Naive thymus-derived CD4-positive, alpha-beta T cell (primary cell): ENCODE results near the gene MYOM3. TPM values are rescaled to one million over a fixed set of nuclear protein-coding genes. Genes with fewer than 3 reads are reported as not detected.

ENCODE experiments used
- ATAC-seq: fragments of 150-1000 bp; cut with Tn5 transposase; 2 replicates; pipeline ENCODE4 v1.10.0; 2021; ENCODE audit warnings: mild to moderate bottlenecking, moderate library complexity
- CTCF ChIA-PET: fragments of 350-600 bp; sonication (Branson Sonifier 250); formaldehyde crosslinking; loops from one replicate; lab custom pipeline; 2021; ENCODE audit warnings: antibody characterized with exemption; lab: Charles Lee
- POLR2A ChIA-PET: fragments of 350-600 bp; sonication (Branson Sonifier 250); formaldehyde crosslinking; loops from one replicate; lab custom pipeline; 2021; ENCODE audit warnings: antibody characterized with exemption, inconsistent platforms; lab: Charles Lee
- DNase-seq, 9 donors: peaks; one replicate each; pipeline versions ENCODE4 v3.0.0 to v3.0.0-alpha.2; 2020 to 2022; ENCODE audit warnings: mixed read lengths in 1 of 9
- H3K27ac ChIP-seq: one replicate; pipeline ENCODE4 v1.7.0; 2013; ENCODE audit warnings: mild to moderate bottlenecking, low read depth, low read length, moderate library complexity
- H3K27me3 ChIP-seq, 2 donors: one replicate each; pipeline ENCODE4 v1.7.0; 2013; ENCODE audit warnings: low read length in 2 of 2, mild to moderate bottlenecking in 2 of 2, moderate library complexity in 2 of 2; ENCODE audit not compliant: control insufficient read depth in 2 of 2, insufficient read depth in 2 of 2
- H3K36me3 ChIP-seq, 3 experiments: 1 replicate in 2 of 3; 2 replicates in 1 of 3; pipeline ENCODE4 v1.7.0; 2013; ENCODE audit warnings: low read length in 3 of 3, mild to moderate bottlenecking in 3 of 3, moderate library complexity in 1 of 3; ENCODE audit not compliant: insufficient read depth in 3 of 3, control insufficient read depth in 2 of 3
- H3K4me1 ChIP-seq, 2 donors: one replicate each; pipeline ENCODE4 v1.7.0; 2013; ENCODE audit warnings: low read length in 2 of 2, mild to moderate bottlenecking in 2 of 2, moderate library complexity in 1 of 2; ENCODE audit not compliant: control insufficient read depth in 2 of 2, insufficient read depth in 2 of 2
- H3K4me3 ChIP-seq: 2 replicates; pipeline ENCODE4 v1.7.0; 2013; ENCODE audit warnings: mild to moderate bottlenecking, low read length
- H3K9me3 ChIP-seq, 3 experiments: 1 replicate in 2 of 3; 2 replicates in 1 of 3; pipeline ENCODE4 v1.7.0; 2013; ENCODE audit warnings: low read length in 3 of 3; ENCODE audit not compliant: control insufficient read depth in 2 of 3
- H3K27ac Mint-ChIP-seq, 9 donors: one replicate each; pipeline ENCODE4 v1.8.0; 2020 to 2022; ENCODE audit warnings: mixed read lengths in 9 of 9, mild to moderate bottlenecking in 8 of 9, moderate library complexity in 5 of 9, inconsistent platforms in 2 of 9
- H3K27me3 Mint-ChIP-seq, 5 donors: one replicate each; pipeline ENCODE4 v1.8.0; 2021 to 2022; ENCODE audit warnings: mixed read lengths in 5 of 5, mild to moderate bottlenecking in 1 of 5
- H3K36me3 Mint-ChIP-seq, 5 donors: one replicate each; pipeline ENCODE4 v1.8.0; 2020 to 2022; ENCODE audit warnings: mixed read lengths in 5 of 5, mild to moderate bottlenecking in 3 of 5, inconsistent platforms in 1 of 5
- H3K4me1 Mint-ChIP-seq, 7 donors: one replicate each; pipeline ENCODE4 v1.8.0; 2020 to 2022; ENCODE audit warnings: mixed read lengths in 7 of 7, mild to moderate bottlenecking in 3 of 7, inconsistent platforms in 1 of 7
- H3K4me3 Mint-ChIP-seq, 10 donors: one replicate each; pipeline ENCODE4 v1.8.0; 2020 to 2022; ENCODE audit warnings: mild to moderate bottlenecking in 10 of 10, mixed read lengths in 10 of 10, moderate library complexity in 6 of 10, inconsistent platforms in 2 of 10
- H3K9me3 Mint-ChIP-seq, 11 donors: one replicate each; pipeline ENCODE4 v1.8.0; 2020 to 2022; ENCODE audit warnings: mixed read lengths in 11 of 11, mild to moderate bottlenecking in 4 of 11, inconsistent platforms in 1 of 11, moderate library complexity in 1 of 11
- intact Hi-C, 2 donors: fragments of 100-400 bp; cut with micrococcal nuclease; formaldehyde crosslinking; loops; one replicate each; pipeline ENCODE4 v1.15.1; 2023
- polyA plus RNA-seq, 2 donors: library from polyadenylated mRNA; unstranded; fragments of 300-500 nt; fragmentation: Illumina TruSeq; gene quantifications; one replicate each; pipeline ENCODE4 v1.2.3, GENCODE V29; 2021
- total RNA-seq, 6 experiments: library from RNA in 5 of 6; stranded (reverse) in 5 of 6; gene quantifications; 1 replicate in 5 of 6; 2 replicates in 1 of 6; pipeline ENCODE4 v1.2.3 and lab custom pipeline; 2021 to 2026

The MYOM3 gene
- total and polyA plus RNA-seq, 7 experiments from 2014 or later, result not detected

GRCh38 chr1:24098943-24099638 lies 12.8 kb downstream of the MYOM3 start:
- no peak overlapping the region for H3K27ac Mint-ChIP-seq
- DNase-seq (no peak), ATAC-seq (no peak)
- ChIA-PET CTCF (no interaction called here), POLR2A (no interaction called here)
- intact Hi-C loops, result no loop called here
- Histone ChIP-seq H3K4me3 (no peak overlapping the region), H3K27me3 (no peaks in the 10 kb centered on the region), H3K9me3 (no peaks in the 10 kb centered on the region), H3K27ac (no peak overlapping the region), H3K36me3 (no peaks in the 10 kb centered on the region), H3K4me1 (no peaks in the 10 kb centered on the region)
- H3K4me3 Mint-ChIP-seq, result no peak overlapping the region
- H3K9me3 Mint-ChIP-seq, result peaks cover 0 to 4% (median 0%) of the 10 kb centered on the region in 11 donors
- no peaks in the 10 kb centered on the region for H3K4me1 Mint-ChIP-seq
- H3K36me3 Mint-ChIP-seq, result no peaks in the 10 kb centered on the region
- peaks cover 0 to 2% (median 0%) of the 10 kb centered on the region in 5 donors for H3K27me3 Mint-ChIP-seq

- no peak for ATAC-seq
- CTCF ChIA-PET, result no interaction called here
- intact Hi-C loops, result no loop called here
Observed at GRCh38 chr1:24098102-24098501, 13.8 kb downstream of the MYOM3 start.

DNA sequence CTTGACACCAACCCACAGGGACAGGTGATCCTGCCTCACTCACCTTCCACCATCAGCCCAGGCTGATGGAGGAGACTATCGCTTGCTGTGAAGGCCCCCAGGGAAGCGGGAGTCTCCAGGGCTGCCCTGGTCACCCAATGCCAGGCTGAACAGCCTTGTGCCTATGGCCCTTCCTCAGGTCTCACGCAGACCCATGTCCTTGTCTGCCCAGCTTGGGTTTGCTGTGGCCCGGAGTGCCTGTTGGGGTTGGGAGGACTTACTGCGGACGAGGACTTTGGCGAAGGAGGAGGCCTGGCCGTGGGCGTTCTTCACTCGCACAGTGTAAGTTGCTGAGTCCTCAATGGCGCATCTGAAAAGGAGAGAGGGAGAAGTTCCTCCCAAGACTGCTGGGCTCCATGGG lies 14.3 kb downstream of the MYOM3 start:
- ATAC-seq, result no peak
- Histone ChIP-seq H3K36me3 (no peaks in the 10 kb centered on the region), H3K27ac (no peak overlapping the region), H3K9me3 (no peaks in the 10 kb centered on the region), H3K4me3 (no peak overlapping the region), H3K27me3 (no peaks in the 10 kb centered on the region), H3K4me1 (no peaks in the 10 kb centered on the region)
- intact Hi-C loops, result no loop called here
- ChIA-PET POLR2A (no interaction called here), CTCF (no interaction called here)
- H3K36me3 Mint-ChIP-seq, result no peaks in the 10 kb centered on the region
- H3K4me1 Mint-ChIP-seq, result no peaks in the 10 kb centered on the region
- peaks cover 0 to 4% (median 0%) of the 10 kb centered on the region in 11 donors for H3K9me3 Mint-ChIP-seq
- H3K4me3 Mint-ChIP-seq, result no peak overlapping the region
- H3K27ac Mint-ChIP-seq, result no peak overlapping the region
- DNase-seq, result no peak
- peaks cover 0 to 3% (median 0%) of the 10 kb centered on the region in 5 donors for H3K27me3 Mint-ChIP-seq

More at GRCh38 chr1:24098102-24098501, 13.8 kb downstream of the MYOM3 start:
- Mint-ChIP-seq H3K36me3 (no peaks in the 10 kb centered on the region), H3K27me3 (peaks cover 0 to 3% (median 0%) of the 10 kb centered on the region in 5 donors), H3K9me3 (peaks cover 0 to 4% (median 0%) of the 10 kb centered on the region in 11 donors), H3K27ac (no peak overlapping the region), H3K4me3 (no peak overlapping the region), H3K4me1 (no peaks in the 10 kb centered on the region)
- H3K27ac ChIP-seq, result no peak overlapping the region
- H3K4me1 ChIP-seq, result no peaks in the 10 kb centered on the region
- no peaks in the 10 kb centered on the region for H3K36me3 ChIP-seq
- no peak overlapping the region for H3K4me3 ChIP-seq
- no peaks in the 10 kb centered on the region for H3K9me3 ChIP-seq
- DNase-seq, result no peak
- H3K27me3 ChIP-seq, result no peaks in the 10 kb centered on the region
- POLR2A ChIA-PET, result no interaction called here

GRCh38 chr1:24096739-24097103 lies 15.2 kb downstream of the MYOM3 start:
- H3K4me1 ChIP-seq, result no peaks in the 10 kb centered on the region
- H3K27me3 Mint-ChIP-seq, result peaks cover 0 to 3% (median 0%) of the 10 kb centered on the region in 5 donors
- H3K9me3 ChIP-seq, result no peaks in the 10 kb centered on the region
- peaks cover 0 to 4% (median 0%) of the 10 kb centered on the region in 11 donors for H3K9me3 Mint-ChIP-seq
- H3K4me3 ChIP-seq, result no peak overlapping the region
- ChIA-PET CTCF (no interaction called here), POLR2A (no interaction called here)
- H3K27me3 ChIP-seq, result no peaks in the 10 kb centered on the region
- no peaks in the 10 kb centered on the region for H3K36me3 ChIP-seq
- ATAC-seq, result no peak
- no peak overlapping the region for H3K4me3 Mint-ChIP-seq
- no peak overlapping the region for H3K27ac Mint-ChIP-seq
- intact Hi-C loops, result no loop called here
- H3K36me3 Mint-ChIP-seq, result no peaks in the 10 kb centered on the region
- DNase-seq, result no peak
- H3K4me1 Mint-ChIP-seq, result no peaks in the 10 kb centered on the region
- no peak overlapping the region for H3K27ac ChIP-seq

DNA sequence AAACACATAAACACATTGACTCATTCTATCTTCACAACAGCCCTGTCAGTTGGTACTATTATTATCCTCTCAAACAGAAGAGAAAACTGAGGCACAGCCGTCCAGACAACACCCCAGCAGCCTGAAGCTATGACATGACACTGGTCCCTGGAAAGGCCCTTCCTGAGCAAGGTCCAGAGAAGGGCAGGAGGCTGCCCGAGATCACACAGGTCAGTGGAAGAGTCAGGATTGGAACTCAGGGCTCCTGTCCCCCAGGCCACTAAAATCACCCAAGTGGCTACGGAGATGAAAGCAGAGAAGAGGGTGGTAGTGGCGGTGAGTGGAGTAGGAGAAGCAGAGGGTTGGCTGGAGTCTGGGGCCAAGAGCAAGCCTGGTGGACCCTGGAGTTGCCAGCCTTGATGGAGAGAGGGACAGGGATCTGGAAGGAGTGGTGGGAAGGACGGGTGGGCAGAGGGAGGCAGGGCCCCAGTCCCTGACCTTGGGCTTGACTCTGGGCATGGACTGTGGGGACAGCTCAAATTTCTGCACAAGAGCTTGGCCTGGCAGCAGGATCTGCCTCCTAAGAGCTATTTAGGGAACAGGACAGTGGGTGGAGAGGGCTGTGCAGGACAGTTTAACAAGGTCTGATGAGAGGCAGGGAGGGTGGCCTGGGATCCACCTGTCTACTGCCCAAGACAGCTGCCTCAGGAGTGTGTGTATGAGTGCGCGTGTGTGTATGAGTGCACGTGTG lies 15.8 kb downstream of the MYOM3 start:
- Histone ChIP-seq H3K4me3 (no peak overlapping the region), H3K4me1 (no peaks in the 10 kb centered on the region), H3K27me3 (no peaks in the 10 kb centered on the region), H3K9me3 (no peaks in the 10 kb centered on the region), H3K27ac (no peak overlapping the region), H3K36me3 (no peaks in the 10 kb centered on the region)
- CTCF ChIA-PET, result no interaction called here
- intact Hi-C loops, result no loop called here
- no peak overlapping the region for H3K27ac Mint-ChIP-seq
- no peaks in the 10 kb centered on the region for H3K36me3 Mint-ChIP-seq
- no peak overlapping the region for H3K4me3 Mint-ChIP-seq
- ATAC-seq, result no peak
- no peak for DNase-seq
- H3K27me3 Mint-ChIP-seq, result peaks cover 0 to 3% (median 0%) of the 10 kb centered on the region in 5 donors
- no peaks in the 10 kb centered on the region for H3K4me1 Mint-ChIP-seq
- POLR2A ChIA-PET, result no interaction called here
- peaks cover 0 to 4% (median 0%) of the 10 kb centered on the region in 11 donors for H3K9me3 Mint-ChIP-seq

DNA sequence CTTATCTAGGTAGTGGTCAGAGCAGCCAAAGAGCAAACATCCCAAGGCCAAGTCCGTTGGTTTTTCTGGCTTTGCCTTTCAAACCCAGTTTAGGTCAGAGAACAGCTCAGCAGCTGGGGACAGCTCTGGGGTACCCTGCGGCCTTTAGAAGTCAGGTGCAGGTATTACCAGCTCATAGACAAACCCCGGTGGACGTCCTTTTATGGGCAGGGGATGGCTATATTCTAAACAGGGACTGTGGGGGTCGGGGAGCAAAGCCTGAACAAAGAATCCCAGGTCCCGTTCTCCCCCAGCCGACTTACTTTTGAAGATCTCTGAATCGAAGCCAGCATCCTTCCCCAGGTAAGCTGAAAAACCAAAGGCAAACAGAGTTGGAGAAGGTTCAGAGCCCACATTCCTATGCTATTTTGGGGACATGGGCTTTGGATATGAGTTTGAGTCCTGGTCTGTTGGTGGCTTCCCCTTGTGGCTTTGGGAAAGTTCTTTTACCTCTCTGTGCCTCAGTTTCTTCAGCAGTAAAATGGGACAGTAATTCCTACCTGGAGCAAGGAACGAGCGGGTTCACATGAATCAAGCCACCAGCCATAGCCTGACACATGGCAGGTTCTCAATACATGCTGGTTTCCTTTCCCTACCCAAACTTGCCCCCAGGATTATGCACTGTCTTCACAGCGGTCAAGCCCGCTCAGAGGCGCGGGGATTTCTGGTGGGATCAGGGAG lies 16.6 kb downstream of the MYOM3 start:
- CTCF ChIA-PET, result no interaction called here
- no peak overlapping the region for H3K27ac ChIP-seq
- intact Hi-C loops, result no loop called here
- no peaks in the 10 kb centered on the region for H3K36me3 ChIP-seq
- no peak for ATAC-seq
- Mint-ChIP-seq H3K4me1 (no peaks in the 10 kb centered on the region), H3K9me3 (peaks cover 0 to 4% (median 0%) of the 10 kb centered on the region in 11 donors), H3K4me3 (no peak overlapping the region), H3K36me3 (no peaks in the 10 kb centered on the region), H3K27me3 (peaks cover 0 to 3% (median 0%) of the 10 kb centered on the region in 5 donors), H3K27ac (no peak overlapping the region)
- POLR2A ChIA-PET, result no interaction called here
- no peak for DNase-seq
- no peak overlapping the region for H3K4me3 ChIP-seq
- H3K9me3 ChIP-seq, result no peaks in the 10 kb centered on the region
- H3K4me1 ChIP-seq, result no peaks in the 10 kb centered on the region
- no peaks in the 10 kb centered on the region for H3K27me3 ChIP-seq
